ENCODE measurements around the gene FLAD1. TPM values are rescaled to one million over a fixed set of nuclear protein-coding genes. Genes with fewer than 3 reads are reported as not detected.
A peak's percentile ranks its signal among the peaks of the same experiment; 100 is the strongest.
"Not testable (repeated sequence)": the region's sequence is repeated elsewhere in the genome, so short reads cannot be mapped to it uniquely, and the experiment has no call there.

FLAD1 gene
- total RNA-seq, 1 experiment from 2014 or later = 88.3 TPM

DNA sequence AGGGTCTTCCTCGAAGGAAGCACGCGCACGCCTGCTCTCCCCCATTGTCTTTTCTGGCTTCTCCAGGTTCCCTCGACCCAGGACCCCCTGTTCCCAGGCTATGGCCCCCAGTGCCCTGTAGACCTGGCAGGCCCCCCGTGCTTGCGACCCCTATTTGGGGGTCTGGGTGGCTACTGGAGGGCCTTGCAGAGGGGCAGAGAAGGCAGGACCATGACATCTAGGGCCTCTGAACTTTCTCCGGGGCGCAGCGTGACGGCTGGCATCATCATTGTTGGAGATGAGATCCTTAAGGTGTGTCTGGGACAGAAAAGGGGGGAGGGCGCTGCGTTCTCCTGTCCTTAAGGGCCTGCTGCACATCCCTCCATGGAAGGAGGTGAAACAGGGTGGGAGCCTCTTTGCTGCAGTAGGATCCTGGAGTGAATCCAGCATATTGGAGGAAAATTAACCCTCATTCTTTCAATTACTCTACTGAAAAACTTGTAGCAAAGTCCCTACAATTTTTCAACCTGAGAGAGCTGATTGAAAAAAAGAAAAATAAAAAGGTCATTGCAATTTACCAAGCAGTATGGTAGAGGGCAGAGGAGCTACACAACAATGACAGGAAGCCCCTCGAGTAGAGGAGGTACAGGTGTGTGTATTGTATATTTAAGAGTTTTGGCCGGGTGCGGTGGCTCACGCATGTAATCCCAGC lies 777 bp downstream of the FLAD1 start:
- TF ChIP-seq ZNF263 (CRISPR knock-in tag; IDR thresholded peaks at IDR 0.05; ENCODE audit: low read depth) (no peak), ZBTB21 (CRISPR knock-in tag; IDR thresholded peaks at IDR 0.05; ENCODE audit: borderline replicate concordance) (no peak), SOX15 (CRISPR knock-in tag; IDR thresholded peaks at IDR 0.05) (no peak), FOXP1 (CRISPR knock-in tag; IDR thresholded peaks at IDR 0.05; ENCODE audit: borderline replicate concordance) (no peak), ZNF425 (CRISPR knock-in tag; conservative IDR thresholded peaks at IDR 0.05) (no peak), FOXK1 (CRISPR knock-in tag; IDR thresholded peaks at IDR 0.05) (no peak), CREB1 (CRISPR knock-in tag; IDR thresholded peaks at IDR 0.05) (no peak), NR2C2 (CRISPR knock-in tag; IDR thresholded peaks at IDR 0.05) (no peak), MXD4 (CRISPR knock-in tag; IDR thresholded peaks at IDR 0.05; ENCODE audit: borderline replicate concordance) (no peak)
- TF ChIP-seq, protein P1, sequence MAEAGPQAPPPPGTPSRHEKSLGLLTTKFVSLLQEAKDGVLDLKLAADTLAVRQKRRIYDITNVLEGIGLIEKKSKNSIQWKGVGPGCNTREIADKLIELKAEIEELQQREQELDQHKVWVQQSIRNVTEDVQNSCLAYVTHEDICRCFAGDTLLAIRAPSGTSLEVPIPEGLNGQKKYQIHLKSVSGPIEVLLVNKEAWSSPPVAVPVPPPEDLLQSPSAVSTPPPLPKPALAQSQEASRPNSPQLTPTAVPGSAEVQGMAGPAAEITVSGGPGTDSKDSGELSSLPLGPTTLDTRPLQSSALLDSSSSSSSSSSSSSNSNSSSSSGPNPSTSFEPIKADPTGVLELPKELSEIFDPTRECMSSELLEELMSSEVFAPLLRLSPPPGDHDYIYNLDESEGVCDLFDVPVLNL (CRISPR knock-in tag; IDR thresholded peaks at IDR 0.05; ENCODE audit: borderline replicate concordance, low read depth) = no peak
- TF ChIP-seq, protein P2, sequence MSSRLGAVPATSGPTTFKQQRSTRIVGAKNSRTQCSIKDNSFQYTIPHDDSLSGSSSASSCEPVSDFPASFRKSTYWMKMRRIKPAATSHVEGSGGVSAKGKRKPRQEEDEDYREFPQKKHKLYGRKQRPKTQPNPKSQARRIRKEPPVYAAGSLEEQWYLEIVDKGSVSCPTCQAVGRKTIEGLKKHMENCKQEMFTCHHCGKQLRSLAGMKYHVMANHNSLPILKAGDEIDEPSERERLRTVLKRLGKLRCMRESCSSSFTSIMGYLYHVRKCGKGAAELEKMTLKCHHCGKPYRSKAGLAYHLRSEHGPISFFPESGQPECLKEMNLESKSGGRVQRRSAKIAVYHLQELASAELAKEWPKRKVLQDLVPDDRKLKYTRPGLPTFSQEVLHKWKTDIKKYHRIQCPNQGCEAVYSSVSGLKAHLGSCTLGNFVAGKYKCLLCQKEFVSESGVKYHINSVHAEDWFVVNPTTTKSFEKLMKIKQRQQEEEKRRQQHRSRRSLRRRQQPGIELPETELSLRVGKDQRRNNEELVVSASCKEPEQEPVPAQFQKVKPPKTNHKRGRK (CRISPR knock-in tag; IDR thresholded peaks at IDR 0.05; ENCODE audit: borderline replicate concordance) = no peak
- H3K4me1 Mint-ChIP-seq = peaks cover 10% of the 10 kb centered on the region
- H3K4me3 Mint-ChIP-seq = no peak overlapping the region
- H3K27ac Mint-ChIP-seq = peak overlapping the region; percentile 70; the same call in 1 of the 2 replicates
- DNase-seq (ENCODE audit: low spot score) (no peak), ATAC-seq (no peak)
- POLR2A ChIA-PET = interaction anchor here (0.7 to 3.7 kb wide), 12 partner anchors 9 to 779 kb away, joined by 3 to 123 read pairs (median 8); partner anchors contain the start of genes LENEP, PBXIP1, PMVK and PYGO2
- CTCF ChIA-PET = interaction anchor here (0.7 to 5.8 kb wide), 21 partner anchors 10 to 261 kb away, joined by 3 to 50 read pairs (median 5); partner anchors contain the start of genes ADAM15, CKS1B, LENEP and PBXIP1
- peaks cover 38% of the 10 kb centered on the region for H3K36me3 Mint-ChIP-seq
- no peaks in the 10 kb centered on the region for H3K27me3 Mint-ChIP-seq (ENCODE audit: low read depth)
- no peaks in the 10 kb centered on the region for H3K9me3 Mint-ChIP-seq

GRCh38 chr1:154986736-154987135 lies 3.6 kb downstream of the FLAD1 start:
- not testable (repeated sequence) for H3K27ac Mint-ChIP-seq; H3K4me1 Mint-ChIP-seq; ATAC-seq; DNase-seq (ENCODE audit: low spot score); H3K4me3 Mint-ChIP-seq; H3K27me3 Mint-ChIP-seq (ENCODE audit: low read depth); H3K9me3 Mint-ChIP-seq
- H3K36me3 Mint-ChIP-seq = peaks cover 26% of the 10 kb centered on the region
- ChIA-PET CTCF (interaction anchor here (2.6 kb wide), 1 partner anchor 13 kb away, joined by 12 read pairs; no protein-coding TSS in a partner anchor), POLR2A (interaction anchor here (0.7 to 1.2 kb wide), 2 partner anchors 14 to 16 kb away, joined by 3 to 7 read pairs; partner anchors contain the start of gene SHC1)

DNA sequence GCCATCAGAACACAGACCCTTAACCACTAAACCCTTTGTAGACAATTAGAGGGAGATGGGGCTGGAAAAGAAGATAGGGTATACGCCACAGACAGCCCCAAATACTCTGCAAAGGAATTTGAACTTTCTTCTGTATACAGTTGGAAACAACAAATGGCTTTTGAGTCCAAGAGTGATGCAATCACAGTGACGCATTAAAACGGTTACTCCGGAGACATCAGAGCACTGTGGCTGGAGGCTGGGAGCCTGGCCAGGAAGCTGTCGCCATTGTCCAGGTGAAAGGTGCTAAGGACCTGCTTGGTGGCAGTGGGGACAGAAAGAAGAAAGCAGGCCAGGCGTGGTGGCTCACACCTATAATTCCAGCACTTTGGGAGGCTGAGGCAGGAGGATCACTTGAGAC lies 4.2 kb downstream of the FLAD1 start:
- H3K9me3 Mint-ChIP-seq = no peaks in the 10 kb centered on the region
- no peak overlapping the region for H3K27ac Mint-ChIP-seq
- ATAC-seq (no peak), DNase-seq (ENCODE audit: low spot score) (no peak)
- peaks cover 26% of the 10 kb centered on the region for H3K36me3 Mint-ChIP-seq
- no peaks in the 10 kb centered on the region for H3K27me3 Mint-ChIP-seq (ENCODE audit: low read depth)
- H3K4me3 Mint-ChIP-seq = no peak overlapping the region
- POLR2A ChIA-PET = interaction anchor here (0.7 to 1.3 kb wide), 2 partner anchors 14 to 16 kb away, joined by 3 to 4 read pairs; partner anchors contain the start of gene SHC1
- no peak for TF ChIP-seq TEAD1 (CRISPR knock-in tag; IDR thresholded peaks at IDR 0.05)
- no peak for TF ChIP-seq ATF2 (CRISPR knock-in tag; IDR thresholded peaks at IDR 0.05; ENCODE audit: borderline replicate concordance, low read depth)
- TF ChIP-seq GABPB1 (CRISPR knock-in tag; IDR thresholded peaks at IDR 0.05) = 0 out of 2 replicates have a peak, but pooled peaks have one; percentile 32
- CTCF ChIA-PET = interaction anchor here (2.6 kb wide), 1 partner anchor 12 kb away, joined by 12 read pairs; no protein-coding TSS in a partner anchor
- H3K4me1 Mint-ChIP-seq = peaks cover 7% of the 10 kb centered on the region
